HepG2 (cell line): ENCODE data around the gene MATR3. TPM values are rescaled to one million over a fixed set of nuclear protein-coding genes. Genes with fewer than 3 reads are reported as not detected.

ENCODE experiments used
- BRF2 ChIP-seq: sonication (generic); formaldehyde crosslinking; IDR thresholded peaks from 2 replicates; pipeline ENCODE4 v1.8.1; 2022; ENCODE audit warnings: mild to moderate bottlenecking, missing genetic modification reagents
- GLMP ChIP-seq: sonication (generic); formaldehyde crosslinking; IDR thresholded peaks from 2 replicates; pipeline ENCODE4 v1.9.0; 2021; ENCODE audit warnings: missing genetic modification reagents, mild to moderate bottlenecking, borderline replicate concordance
- HNF1A ChIP-seq, 2 experiments: sonication (generic) in 1 of 2; formaldehyde crosslinking in 1 of 2; IDR thresholded peaks; 2 replicates each; pipeline versions ENCODE4 v1.4.0 to v1.6.1; 2016 to 2020; ENCODE audit warnings: borderline replicate concordance in 1 of 2, low read depth in 1 of 2, mild to moderate bottlenecking in 1 of 2, missing genetic modification reagents in 1 of 2
- MIXL1 ChIP-seq: IDR thresholded peaks from 2 replicates; pipeline ENCODE4 v1.6.1; 2016
- NFATC3 ChIP-seq: sonication (generic); formaldehyde crosslinking; IDR thresholded peaks from 2 replicates; pipeline ENCODE4 v1.5.1; 2020; ENCODE audit warnings: mild to moderate bottlenecking, missing genetic modification reagents
- RXRA ChIP-seq: sonication (generic); formaldehyde crosslinking; IDR thresholded peaks from 2 replicates; pipeline ENCODE4 v1.5.1; 2020; ENCODE audit warnings: missing genetic modification reagents
- TFDP1 ChIP-seq: IDR thresholded peaks from 2 replicates; pipeline ENCODE4 v1.6.1; 2016; ENCODE audit warnings: missing compliant biosample characterization, missing genetic modification reagents, borderline replicate concordance
- YEATS4 ChIP-seq: sonication (generic); formaldehyde crosslinking; IDR thresholded peaks from 2 replicates; pipeline ENCODE4 v1.4.0; 2020; ENCODE audit warnings: missing genetic modification reagents, borderline replicate concordance
- ZNF281 ChIP-seq: sonication (generic); formaldehyde crosslinking; IDR thresholded peaks from 2 replicates; pipeline ENCODE4 v1.4.0; 2020; ENCODE audit warnings: missing genetic modification reagents, borderline replicate concordance
- ZNF331 ChIP-seq: sonication (generic); formaldehyde crosslinking; IDR thresholded peaks from 2 replicates; pipeline ENCODE4 v1.4.0; 2020; ENCODE audit warnings: missing genetic modification reagents
- ZNF672 ChIP-seq: sonication (generic); formaldehyde crosslinking; IDR thresholded peaks from 2 replicates; pipeline ENCODE4 v1.8.1; 2022; ENCODE audit warnings: missing genetic modification reagents
- ZNF775 ChIP-seq: sonication (generic); formaldehyde crosslinking; IDR thresholded peaks from 2 replicates; pipeline ENCODE4 v1.4.0; 2020; ENCODE audit warnings: missing genetic modification reagents, mild to moderate bottlenecking, moderate library complexity, borderline replicate concordance
- ZNF83 ChIP-seq: sonication (generic); formaldehyde crosslinking; IDR thresholded peaks from 2 replicates; pipeline ENCODE4 v1.4.0; 2020; ENCODE audit warnings: missing genetic modification reagents, mild to moderate bottlenecking, borderline replicate concordance
- polyA plus RNA-seq, 8 experiments: library from polyadenylated mRNA; depleted of rRNA in 3 of 8; stranded (reverse) in 7 of 8; unstranded in 1 of 8; fragments of >200 nt; fragmentation: Illumina TruSeq in 4 of 8; extraction: Trizol in 4 of 8; gene quantifications; 2 replicates each; pipeline versions ENCODE4 v1.2.1 to v1.2.3, GENCODE V29; 2011 to 2016; ENCODE audit warnings: low read depth in 4 of 8, missing spikeins in 1 of 8, mixed read lengths in 1 of 8; ENCODE audit not compliant: insufficient read depth in 1 of 8
- total RNA-seq, 5 experiments: library from RNA; depleted of rRNA; stranded (reverse); fragments of >200 nt; fragmentation: Illumina TruSeq; extraction: Trizol; gene quantifications; 2 replicates each; pipeline ENCODE4 v1.2.3, GENCODE V29; 2016; ENCODE audit warnings: low read depth in 1 of 5

MATR3 gene
- total and polyA plus RNA-seq, 2 of the 13 experiments (the other 11 are each of a cell fraction or from before 2014, with no cell fraction given): 94.2 to 341 TPM

GRCh38 chr5:139341689-139342422 is 48.3 kb downstream of the MATR3 start, which contains the start of gene PAIP2 (continued):
- TF ChIP-seq HNF1A (IDR thresholded peaks at IDR 0.05; ENCODE audit: low read depth): no peak
- TF ChIP-seq HNF1A (CRISPR knock-in tag; IDR thresholded peaks at IDR 0.05; ENCODE audit: borderline replicate concordance): 0 out of 2 replicates have a peak, but pooled peaks have one; percentile 61
- peak; percentile 78 for TF ChIP-seq RXRA
- TF ChIP-seq ZNF281 (CRISPR knock-in tag): peak; percentile 2; the same call in 1 of the 2 replicates
- no peak for TF ChIP-seq GLMP (CRISPR knock-in tag)
- TF ChIP-seq YEATS4 (CRISPR knock-in tag): peak; percentile 87
- peak; percentile 55; the same call in 1 of the 2 replicates for TF ChIP-seq ZNF775 (CRISPR knock-in tag)
- TF ChIP-seq ZNF672 (CRISPR knock-in tag): no peak
- peak; percentile 56; the same call in 1 of the 2 replicates for TF ChIP-seq TFDP1 (CRISPR knock-in tag)
- no peak for TF ChIP-seq NFATC3 (CRISPR knock-in tag)
- no peak for TF ChIP-seq MIXL1 (CRISPR knock-in tag)
- no peak for TF ChIP-seq BRF2 (CRISPR knock-in tag)
- TF ChIP-seq ZNF331 (CRISPR knock-in tag): peak; percentile 56; the same call in 1 of the 2 replicates
- no peak for TF ChIP-seq ZNF83 (CRISPR knock-in tag)
